A204.1 (cell line): ENCODE data around the gene LY6G6C.

Experiments used
- FAIRE-seq: peaks from 2 replicates; lab custom pipeline; 2012; peaks lifted over from hg19 to GRCh38; lab: Jason Lieb, UNC

Gene LY6G6C

DNA sequence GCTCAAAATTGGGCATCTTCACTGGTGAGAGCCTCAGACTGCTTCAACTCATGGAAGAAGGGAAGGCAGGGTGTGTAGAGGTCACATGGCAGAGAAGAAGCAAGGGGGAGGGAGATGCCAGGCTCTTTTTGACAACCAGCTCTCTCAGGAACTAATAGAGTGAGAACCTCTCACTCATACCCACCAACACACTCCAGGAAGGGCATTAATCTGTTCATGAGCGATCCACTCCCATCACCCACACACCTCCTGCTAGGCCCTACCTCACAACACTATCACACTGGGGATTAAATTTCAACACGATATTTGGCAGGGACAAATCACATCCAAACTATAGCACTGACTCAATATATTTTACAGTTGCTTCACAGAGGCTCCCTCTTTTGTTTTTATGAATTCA is 20.3 kb upstream of the LY6G6C start:
- no peak for FAIRE-seq

DNA sequence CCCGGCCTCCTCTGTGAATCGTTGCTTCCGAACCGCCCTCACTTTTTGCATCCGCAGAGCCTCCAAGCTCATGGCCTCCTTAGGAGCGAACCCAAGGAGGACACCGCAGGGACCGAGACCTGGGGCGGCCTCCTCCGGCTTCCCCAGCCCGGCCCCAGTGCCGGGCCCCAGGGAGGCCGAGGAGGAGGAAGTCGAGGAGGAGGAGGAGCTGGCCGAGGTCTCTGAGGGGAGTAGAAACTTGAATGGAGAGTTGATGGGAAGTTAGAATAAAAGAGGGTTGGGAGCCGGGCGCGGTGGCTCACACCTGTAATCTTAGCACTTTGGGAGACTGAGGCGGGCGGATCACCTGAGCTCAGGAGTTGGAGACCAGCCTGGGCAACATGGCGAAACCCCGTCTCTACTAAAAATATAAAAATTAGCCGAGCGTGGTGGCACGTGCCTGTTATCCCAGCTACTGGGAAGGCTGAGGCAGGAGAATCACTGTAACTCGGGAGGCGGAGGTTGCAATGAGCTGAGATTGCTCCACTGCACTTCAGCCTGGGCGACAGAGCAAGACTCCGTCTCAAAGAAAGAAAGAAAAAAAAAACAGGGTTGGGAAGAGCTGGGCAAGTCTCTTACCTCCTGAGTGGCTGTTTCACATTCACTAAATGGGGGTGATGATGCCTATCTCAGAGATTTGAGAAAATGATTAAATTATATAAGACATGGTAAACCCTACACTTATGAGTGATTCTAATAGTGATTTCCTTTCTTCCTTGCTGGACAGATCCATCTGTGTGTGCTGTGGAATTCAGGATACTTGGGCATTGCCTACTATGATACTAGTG is 19.1 kb upstream of the LY6G6C start:
- no peak for FAIRE-seq

DNA sequence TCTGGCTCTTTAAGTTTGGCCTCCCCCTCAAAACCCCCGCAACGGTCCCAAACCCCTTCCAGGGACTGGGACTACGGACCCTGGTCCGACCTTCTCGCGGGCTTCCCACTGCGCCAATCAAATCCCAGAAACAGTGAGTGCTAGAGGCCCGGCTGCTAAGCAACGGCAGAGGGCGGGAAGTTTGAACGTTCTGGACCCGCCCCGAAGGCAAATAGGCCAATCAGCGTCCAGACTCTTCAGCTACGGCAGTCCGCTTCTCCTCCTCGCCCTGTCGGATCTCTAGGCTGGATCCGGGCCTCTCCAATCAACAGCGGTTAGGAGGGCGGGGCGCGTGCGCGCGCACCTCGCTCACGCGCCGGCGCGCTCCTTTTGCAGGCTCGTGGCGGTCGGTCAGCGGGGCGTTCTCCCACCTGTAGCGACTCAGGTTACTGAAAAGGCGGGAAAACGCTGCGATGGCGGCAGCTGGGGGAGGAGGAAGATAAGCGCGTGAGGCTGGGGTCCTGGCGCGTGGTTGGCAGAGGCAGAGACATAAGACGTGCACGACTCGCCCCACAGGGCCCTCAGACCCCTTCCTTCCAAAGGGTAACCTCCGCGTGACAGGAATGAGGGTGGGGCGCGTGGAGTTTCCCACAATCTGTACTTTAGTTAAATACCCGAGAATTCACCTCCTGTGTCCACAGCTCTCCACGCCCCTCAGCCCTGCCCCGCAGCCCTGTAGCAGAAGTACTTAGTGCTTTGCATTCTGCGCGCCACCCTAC is 18.3 kb upstream of the LY6G6C start, which contains the start of gene MSH5:
Gene MSH5 (plus strand): TSS at position 367 of the 758 bp plus-strand sequence. CDS start 462 bp downstream, outside the sequence.
- FAIRE-seq: peak; percentile 92

- peak; percentile 34 for FAIRE-seq
Observed at GRCh38 chr6:31737991-31738979, 16.7 kb upstream of the LY6G6C start.

DNA sequence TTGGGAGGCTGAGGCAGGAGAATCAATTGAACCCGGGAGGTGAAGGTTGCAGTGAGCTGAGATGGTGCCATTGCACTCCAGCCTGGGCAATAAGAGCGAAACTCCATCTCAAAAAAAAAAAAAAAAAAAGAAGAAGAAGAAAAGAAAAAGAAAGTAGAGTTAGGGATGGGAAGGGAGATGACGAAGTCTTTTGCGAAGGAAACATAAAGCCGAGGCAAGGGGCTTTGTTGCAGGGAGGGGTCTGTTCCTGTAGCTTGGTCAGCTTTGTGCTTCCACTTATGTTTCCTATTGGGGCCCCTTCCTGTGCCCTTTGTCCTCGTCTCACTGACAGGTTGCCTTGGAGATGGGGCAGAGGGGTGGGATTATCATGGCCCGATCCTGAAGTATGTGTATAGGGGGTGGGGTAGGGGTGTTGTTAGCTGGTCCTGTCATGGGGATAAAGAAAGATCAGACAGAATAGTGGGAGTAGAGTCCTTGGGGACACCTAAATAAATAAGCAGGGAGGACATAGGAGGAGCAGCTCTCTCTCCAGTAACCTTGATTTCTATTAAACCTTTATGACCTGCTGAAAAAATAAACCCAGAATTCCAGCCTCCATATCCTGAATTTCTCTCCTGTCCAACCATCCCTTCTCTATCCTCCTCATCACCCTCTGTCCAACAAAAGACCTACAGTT is 15.9 kb upstream of the LY6G6C start:
- FAIRE-seq: no peak

GRCh38 chr6:31736768-31737314 is 15.3 kb upstream of the LY6G6C start:
- no peak for FAIRE-seq

DNA sequence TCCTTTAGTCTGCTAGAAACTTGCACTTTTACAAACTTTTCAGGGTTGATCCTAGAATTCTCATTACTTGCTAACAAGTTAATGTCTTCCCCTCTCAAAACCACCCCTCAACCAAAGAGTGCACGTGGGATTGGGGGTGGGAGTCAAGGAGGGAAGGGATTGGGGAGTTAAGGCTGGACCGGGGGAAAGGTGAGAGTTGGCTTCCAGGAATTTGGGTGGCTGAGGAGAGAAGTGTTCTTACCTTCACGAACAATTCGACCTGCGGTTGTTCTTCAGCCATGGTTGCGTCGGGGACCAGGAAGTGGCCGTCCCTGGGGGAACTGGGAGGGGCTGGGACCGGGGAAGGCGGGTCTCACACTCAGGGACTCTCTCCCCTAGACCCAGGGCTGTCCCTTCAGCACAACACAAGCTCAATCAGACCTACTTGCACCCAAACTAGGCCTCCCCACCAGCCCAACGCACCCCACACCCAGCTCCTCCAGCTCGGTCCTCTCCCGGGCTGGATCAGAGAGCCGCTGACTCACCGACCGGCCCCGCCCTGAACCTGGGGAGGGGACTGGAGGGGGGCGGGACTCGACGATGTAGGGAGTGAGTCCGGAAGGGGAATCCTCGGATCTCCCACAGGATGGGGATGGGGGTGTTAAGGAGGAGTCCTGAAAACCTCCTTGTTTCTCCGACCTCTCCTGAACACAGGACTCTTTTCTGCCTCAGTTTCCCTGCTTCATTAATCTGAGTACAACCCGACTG is 14.6 kb upstream of the LY6G6C start, which contains the start of gene CLIC1:
Gene CLIC1 (minus strand): TSS at position 510 of the 747 bp plus-strand sequence. CDS start 230 bp downstream, at position 280.
- FAIRE-seq: no peak

GRCh38 chr6:31734821-31735406 is 13.4 kb upstream of the LY6G6C start:
- FAIRE-seq: no peak

GRCh38 chr6:31734247-31734820 is 12.8 kb upstream of the LY6G6C start:
- FAIRE-seq: no peak

- FAIRE-seq: no peak
Observed at GRCh38 chr6:31733734-31734133, 12.2 kb upstream of the LY6G6C start.

- no peak for FAIRE-seq
Observed at GRCh38 chr6:31732029-31732428, 10.5 kb upstream of the LY6G6C start.

DNA sequence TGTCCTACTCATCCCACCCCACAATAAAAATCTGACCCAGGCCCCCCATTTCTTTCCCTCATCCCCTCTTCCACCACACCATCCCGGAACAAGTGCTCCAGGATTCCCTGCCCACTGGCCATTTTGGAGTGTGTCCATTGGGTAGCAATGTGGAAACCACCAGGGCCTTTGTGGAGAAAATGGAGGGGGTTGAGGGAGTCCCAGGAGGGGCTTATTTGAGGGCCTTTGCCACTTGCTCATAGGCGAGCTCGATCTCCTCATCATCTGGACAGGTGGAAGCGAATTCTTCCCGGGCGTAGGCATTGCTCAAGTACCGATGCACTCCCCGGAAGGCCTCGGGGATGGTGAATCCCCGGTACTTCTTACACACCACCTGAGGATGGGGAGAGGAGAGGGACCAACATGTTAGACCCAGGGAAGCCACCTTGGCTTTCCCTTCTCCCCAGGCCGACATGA is 9.1 kb upstream of the LY6G6C start:
- no peak for FAIRE-seq

- no peak for FAIRE-seq
Observed at GRCh38 chr6:31729979-31730630, 8.6 kb upstream of the LY6G6C start.

- no peak for FAIRE-seq
Observed at GRCh38 chr6:31729515-31729978, 8.0 kb upstream of the LY6G6C start.

DNA sequence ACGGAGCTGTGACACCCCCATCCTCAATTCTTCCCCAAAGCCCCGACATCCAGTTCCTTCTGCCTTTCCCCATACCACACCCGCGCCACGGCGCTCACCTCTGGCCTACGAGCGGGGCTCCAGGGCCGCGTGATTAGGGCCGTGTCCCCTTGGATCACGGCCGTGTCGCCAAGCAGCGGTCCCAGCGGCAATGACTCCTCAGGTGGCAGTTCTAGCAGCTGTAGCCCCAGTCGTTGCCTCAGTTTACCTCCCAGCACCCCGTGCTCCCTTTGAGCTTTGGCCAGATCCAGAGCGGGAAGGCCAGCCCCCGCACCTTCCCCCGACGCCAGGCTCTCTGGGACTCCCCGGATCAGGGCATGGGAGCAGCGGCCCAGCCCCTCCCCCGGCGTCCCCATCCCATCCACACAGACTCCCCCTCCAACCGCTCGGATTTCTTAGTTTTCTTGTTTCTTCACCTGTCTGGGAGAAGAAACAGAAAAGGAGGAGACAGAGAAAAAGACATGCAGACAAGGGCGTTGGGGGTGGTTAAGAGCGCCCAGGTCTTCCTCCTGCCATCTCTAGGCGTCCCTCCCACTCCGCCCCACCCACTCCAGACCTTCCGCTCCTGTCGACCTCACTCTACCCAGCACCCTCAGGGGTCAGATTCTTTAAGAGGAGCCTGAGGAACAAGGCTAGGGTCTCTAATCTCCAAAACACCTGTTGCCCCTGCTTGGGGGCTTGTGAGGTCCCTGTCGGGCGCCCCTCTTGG is 7.4 kb upstream of the LY6G6C start, which contains the start of gene DDAH2:
Gene DDAH2 (minus strand): TSS at position 533 of the 748 bp plus-strand sequence. CDS start 138 bp downstream, at position 395.
- no peak for FAIRE-seq

GRCh38 chr6:31727717-31728671 is 6.4 kb upstream of the LY6G6C start:
- no peak for FAIRE-seq
